Peyer's patch (tissue), 4 donors: Measurements from ENCODE around the gene TNNC1.

Source experiments
- POLR2A ChIP-seq, 2 donors: fragments of 450-650 bp; IDR thresholded peaks; one replicate each; pipeline ENCODE4 v1.5.1; 2017; ENCODE audit warnings: antibody characterized with exemption in 2 of 2, mild to moderate bottlenecking in 2 of 2, moderate library complexity in 2 of 2
- TF ChIP-seq, protein P1 (sequence below), 6 experiments: fragments of 450-650 bp in 4 of 6; fragments of 200-600 bp in 2 of 6; sonication (generic) in 1 of 6; IDR thresholded peaks; one replicate each; pipeline ENCODE4 v1.5.1; 2017 to 2019; ENCODE audit warnings: antibody characterized with exemption in 6 of 6, mild to moderate bottlenecking in 3 of 6, moderate library complexity in 1 of 6

GRCh38 chr3:52446631-52447511 is 7.0 kb downstream of the TNNC1 start:
- TF ChIP-seq, protein P1, sequence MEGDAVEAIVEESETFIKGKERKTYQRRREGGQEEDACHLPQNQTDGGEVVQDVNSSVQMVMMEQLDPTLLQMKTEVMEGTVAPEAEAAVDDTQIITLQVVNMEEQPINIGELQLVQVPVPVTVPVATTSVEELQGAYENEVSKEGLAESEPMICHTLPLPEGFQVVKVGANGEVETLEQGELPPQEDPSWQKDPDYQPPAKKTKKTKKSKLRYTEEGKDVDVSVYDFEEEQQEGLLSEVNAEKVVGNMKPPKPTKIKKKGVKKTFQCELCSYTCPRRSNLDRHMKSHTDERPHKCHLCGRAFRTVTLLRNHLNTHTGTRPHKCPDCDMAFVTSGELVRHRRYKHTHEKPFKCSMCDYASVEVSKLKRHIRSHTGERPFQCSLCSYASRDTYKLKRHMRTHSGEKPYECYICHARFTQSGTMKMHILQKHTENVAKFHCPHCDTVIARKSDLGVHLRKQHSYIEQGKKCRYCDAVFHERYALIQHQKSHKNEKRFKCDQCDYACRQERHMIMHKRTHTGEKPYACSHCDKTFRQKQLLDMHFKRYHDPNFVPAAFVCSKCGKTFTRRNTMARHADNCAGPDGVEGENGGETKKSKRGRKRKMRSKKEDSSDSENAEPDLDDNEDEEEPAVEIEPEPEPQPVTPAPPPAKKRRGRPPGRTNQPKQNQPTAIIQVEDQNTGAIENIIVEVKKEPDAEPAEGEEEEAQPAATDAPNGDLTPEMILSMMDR (IDR thresholded peaks at IDR 0.05), result peak; percentile 98 to 100 (median 99)
- TF ChIP-seq POLR2A (IDR thresholded peaks at IDR 0.05), result no peak
